Measurements from ENCODE around the gene BRD7. TPM values are rescaled to one million over a fixed set of nuclear protein-coding genes. Genes with fewer than 3 reads are reported as not detected.

The BRD7 gene
- total and polyA plus RNA-seq, 2 of the 4 experiments (the other 2 are of a cell fraction), result 24.8 to 29.9 TPM

GRCh38 chr16:50275098-50275415 is 93.7 kb downstream of the BRD7 start (continued):
- TF ChIP-seq RFX5 (IDR thresholded peaks at IDR 0.05; ENCODE audit: low read depth, low read length), result no peak
- no peak for TF ChIP-seq USF2 (IDR thresholded peaks at IDR 0.05; ENCODE audit: low read depth, low read length)

GRCh38 chr16:50274326-50275097 is 94.3 kb downstream of the BRD7 start:
- H3K79me1 ChIP-seq (ENCODE audit: low read depth in 1 of 2, low read length in 2 of 2), result peaks cover 8 to 29% of the 10 kb centered on the region in 2 experiments
- no peak overlapping the region for H2AK9ac ChIP-seq (replicated peaks; ENCODE audit: low read depth, low read length, poor library complexity)
- H3K9me3 ChIP-seq (ENCODE audit: control insufficient read depth, insufficient read depth, low read length), result no peaks in the 10 kb centered on the region
- no peak overlapping the region for H4K8ac ChIP-seq (ENCODE audit: low read depth in 2 of 2, low read length in 2 of 2)
- no peak overlapping the region for H2AK5ac ChIP-seq (ENCODE audit: low read depth, low read length)
- DNase-seq (no peak), ATAC-seq (ENCODE audit: low read depth) (no peak)
- H3K27ac ChIP-seq (ENCODE audit: insufficient read depth, low read length), result no peak overlapping the region
- no peak overlapping the region for H3K9ac ChIP-seq (ENCODE audit: low read depth, low read length)
- peaks cover 7% of the 10 kb centered on the region; the same call in 1 of the 2 replicates for H4K20me1 ChIP-seq (ENCODE audit: insufficient read depth, low read length)
- ChIA-PET CTCF (interaction anchor here (0.6 to 1.4 kb wide), 2 partner anchors 11 to 887 kb away, joined by 3 to 4 read pairs; no protein-coding TSS in a partner anchor), POLR2A (ENCODE audit: unreplicated experiment) (no interaction called here)
- H2BK15ac ChIP-seq (ENCODE audit: low read depth, low read length), result no peak overlapping the region
- in situ Hi-C loops (cut with MboI; ENCODE audit: low sequenced_read_pairs), result no loop called here
- H3K36me3 ChIP-seq (ENCODE audit: control insufficient read depth, insufficient read depth, low read length), result peaks cover 2% of the 10 kb centered on the region; the same call in 1 of the 2 replicates
- H4K5ac ChIP-seq (ENCODE audit: low read depth, low read length), result no peak overlapping the region
- H3K14ac ChIP-seq (replicated peaks; ENCODE audit: low read depth, low read length), result no peak overlapping the region
- no peak overlapping the region for H3K4ac ChIP-seq (ENCODE audit: low read depth, low read length)
- no peak overlapping the region for H2AFZ ChIP-seq (replicated peaks; ENCODE audit: low read length, poor library complexity)
- no peak overlapping the region for H2BK5ac ChIP-seq (ENCODE audit: low read depth, low read length, poor library complexity, severe bottlenecking)
- H3K23ac ChIP-seq (ENCODE audit: low read depth, low read length), result no peak overlapping the region
- intact Hi-C loops (cut with micrococcal nuclease), result no loop called here
- dilution Hi-C loops (cut with HindIII; ENCODE audit: low sequenced_read_pairs, unreplicated experiment), result no loop called here
- no peak overlapping the region for H3K4me2 ChIP-seq (ENCODE audit: low read depth, low read length)
- no peak overlapping the region for H3K4me3 ChIP-seq (ENCODE audit: insufficient read depth, low read depth, low read length)
- H3K18ac ChIP-seq (ENCODE audit: low read depth, low read length), result no peak overlapping the region
- H3K27me3 ChIP-seq (ENCODE audit: control insufficient read depth, insufficient read depth, low read length), result no peaks in the 10 kb centered on the region
- H3K4me1 ChIP-seq (ENCODE audit: control insufficient read depth, insufficient read depth, low read length), result no peaks in the 10 kb centered on the region
- WGBS, 2 experiments (ENCODE audit: extremely low coverage in 2 of 2, insufficient read length in 1 of 2), result 84% methylated on average over 7 of the region's 18 CpGs; no CpG with 5 or more reads in 1 of the 2 experiments
- H3K56ac ChIP-seq (ENCODE audit: extremely low read depth, insufficient read depth, low read length), result no peak overlapping the region; the same call in 1 of the 2 replicates
- TF ChIP-seq MAZ (IDR thresholded peaks at IDR 0.05; ENCODE audit: borderline replicate concordance, low read depth, low read length) (no peak), ELK1 (IDR thresholded peaks at IDR 0.05; ENCODE audit: borderline replicate concordance, low read depth, low read length) (no peak), CHD1 (IDR thresholded peaks at IDR 0.05; ENCODE audit: low read depth, low read length) (no peak), BHLHE40 (IDR thresholded peaks at IDR 0.05; ENCODE audit: low read depth, low read length) (no peak), CTCF (conservative IDR thresholded peaks at IDR 0.05; ENCODE audit: low read depth, low read length) (no peak), FOS (IDR thresholded peaks at IDR 0.05; ENCODE audit: low read depth, low read length) (no peak), SMC3 (IDR thresholded peaks at IDR 0.05; ENCODE audit: low read depth, low read length) (no peak), POLR2A (IDR thresholded peaks at IDR 0.05; ENCODE audit: low read depth, low read length) (no peak), RFX5 (IDR thresholded peaks at IDR 0.05; ENCODE audit: low read depth, low read length) (no peak), NFE2L2 (IDR thresholded peaks at IDR 0.05; ENCODE audit: low read depth, low read length) (no peak), MAFK (IDR thresholded peaks at IDR 0.05; ENCODE audit: low read depth, low read length) (no peak), MXI1 (IDR thresholded peaks at IDR 0.05; ENCODE audit: borderline replicate concordance, low read depth, low read length) (no peak)
- H3K9me1 ChIP-seq (ENCODE audit: insufficient read depth, low read length), result no peaks in the 10 kb centered on the region
- no peak overlapping the region for H4K91ac ChIP-seq (ENCODE audit: insufficient read depth, low read depth, low read length)
- no peak overlapping the region for H2BK20ac ChIP-seq (ENCODE audit: low read depth, low read length)
- BruUV-seq (replicated peaks), result no TSS peak
- no peak overlapping the region for H2BK120ac ChIP-seq (ENCODE audit: low read depth, low read length)

Data from IMR-90 (cell line).